Measurements from ENCODE around the gene ERICH3. TPM values are rescaled to one million over a fixed set of nuclear protein-coding genes. Genes with fewer than 3 reads are reported as not detected.

The ERICH3 gene
- total RNA-seq, 1 donor from 2014 or later = not detected

DNA sequence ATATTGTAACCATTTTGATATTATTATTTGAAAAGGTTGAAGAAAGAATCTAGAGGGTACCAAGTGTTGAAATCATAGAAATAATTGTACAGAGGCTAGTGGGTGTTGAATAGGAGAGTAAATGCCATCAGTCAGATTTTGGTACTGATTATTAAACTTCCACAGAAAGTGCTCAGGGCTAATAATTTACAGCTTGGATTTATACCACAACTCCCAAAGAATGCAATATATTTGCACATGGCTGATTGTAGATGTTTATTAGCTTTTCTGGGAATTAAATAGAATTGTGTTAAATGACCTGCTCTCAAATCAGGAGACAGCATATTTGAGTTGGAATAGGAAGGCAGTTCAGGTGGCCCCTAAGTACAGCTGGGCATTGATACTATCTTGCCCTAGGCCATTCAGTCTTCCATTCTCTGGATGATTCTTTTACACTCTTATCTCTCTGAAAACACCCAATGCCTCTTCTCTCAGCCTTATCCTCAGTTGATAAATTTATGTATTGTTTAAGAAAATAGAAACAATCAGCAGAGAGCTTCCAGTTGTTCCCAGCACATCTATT lies 63.7 kb downstream of the ERICH3 start:
- no peaks in the 10 kb centered on the region for H4K20me1 ChIP-seq (ENCODE audit: low read depth)
- H3K9ac ChIP-seq = no peak overlapping the region
- no peak overlapping the region for H3K27ac ChIP-seq
- H2AFZ ChIP-seq (replicated peaks) = no peak overlapping the region
- no peaks in the 10 kb centered on the region for H3K27me3 Mint-ChIP-seq (ENCODE audit: insufficient read depth, low read depth)
- TF ChIP-seq EZH2phosphoT487 (IDR thresholded peaks at IDR 0.05) (no peak), EZH2 (IDR thresholded peaks at IDR 0.05) (no peak)
- TF ChIP-seq, protein P1, sequence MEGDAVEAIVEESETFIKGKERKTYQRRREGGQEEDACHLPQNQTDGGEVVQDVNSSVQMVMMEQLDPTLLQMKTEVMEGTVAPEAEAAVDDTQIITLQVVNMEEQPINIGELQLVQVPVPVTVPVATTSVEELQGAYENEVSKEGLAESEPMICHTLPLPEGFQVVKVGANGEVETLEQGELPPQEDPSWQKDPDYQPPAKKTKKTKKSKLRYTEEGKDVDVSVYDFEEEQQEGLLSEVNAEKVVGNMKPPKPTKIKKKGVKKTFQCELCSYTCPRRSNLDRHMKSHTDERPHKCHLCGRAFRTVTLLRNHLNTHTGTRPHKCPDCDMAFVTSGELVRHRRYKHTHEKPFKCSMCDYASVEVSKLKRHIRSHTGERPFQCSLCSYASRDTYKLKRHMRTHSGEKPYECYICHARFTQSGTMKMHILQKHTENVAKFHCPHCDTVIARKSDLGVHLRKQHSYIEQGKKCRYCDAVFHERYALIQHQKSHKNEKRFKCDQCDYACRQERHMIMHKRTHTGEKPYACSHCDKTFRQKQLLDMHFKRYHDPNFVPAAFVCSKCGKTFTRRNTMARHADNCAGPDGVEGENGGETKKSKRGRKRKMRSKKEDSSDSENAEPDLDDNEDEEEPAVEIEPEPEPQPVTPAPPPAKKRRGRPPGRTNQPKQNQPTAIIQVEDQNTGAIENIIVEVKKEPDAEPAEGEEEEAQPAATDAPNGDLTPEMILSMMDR (IDR thresholded peaks at IDR 0.05) = no peak
- H3K4me3 ChIP-seq = no peak overlapping the region
- H3K4me1 Mint-ChIP-seq = no peaks in the 10 kb centered on the region
- no peaks in the 10 kb centered on the region for H3K4me1 ChIP-seq
- H3K36me3 Mint-ChIP-seq = no peaks in the 10 kb centered on the region
- no peaks in the 10 kb centered on the region for H3K79me2 ChIP-seq (ENCODE audit: low read depth)
- H3K4me2 ChIP-seq = no peak overlapping the region
- H3F3A ChIP-seq (ENCODE audit: low read depth) = no peaks in the 10 kb centered on the region
- no peak for DNase-seq (ENCODE audit: low spot score)
- peaks cover 5% of the 10 kb centered on the region for H3K9me3 Mint-ChIP-seq
- H3K27me3 ChIP-seq = no peaks in the 10 kb centered on the region
- no peak overlapping the region for H3K27ac Mint-ChIP-seq
- H3K36me3 ChIP-seq = no peaks in the 10 kb centered on the region
- no peaks in the 10 kb centered on the region for H3K9me3 ChIP-seq (ENCODE audit: low read depth)
- no peak overlapping the region for H3K4me3 Mint-ChIP-seq

DNA sequence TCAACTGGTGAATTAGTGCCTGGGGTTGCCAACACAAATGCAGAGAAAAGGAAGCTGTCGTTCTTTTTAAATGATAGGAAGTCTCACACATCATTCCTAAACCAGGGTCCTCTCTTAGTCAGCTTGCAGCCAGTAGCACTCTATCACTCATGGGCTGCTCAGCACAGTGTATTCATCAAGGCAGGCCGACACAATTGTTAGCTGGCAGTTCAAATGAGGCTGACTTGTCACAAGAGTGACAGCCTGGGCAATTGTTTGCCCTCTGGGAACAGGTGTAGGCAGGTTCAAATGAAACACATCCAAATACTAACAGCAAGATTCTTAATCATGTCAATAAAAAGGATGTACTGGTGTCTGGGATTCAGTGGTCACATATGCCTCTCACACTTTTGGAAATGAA lies 76.9 kb downstream of the ERICH3 start:
- Histone ChIP-seq H4K20me1 (ENCODE audit: low read depth) (no peaks in the 10 kb centered on the region), H3K9ac (no peak overlapping the region), H3K27me3 (no peaks in the 10 kb centered on the region), H3F3A (ENCODE audit: low read depth) (no peaks in the 10 kb centered on the region), H3K27ac (no peak overlapping the region), H3K4me3 (no peak overlapping the region), H3K4me1 (peaks cover 3% of the 10 kb centered on the region), H3K4me2 (no peak overlapping the region), H3K79me2 (ENCODE audit: low read depth) (no peaks in the 10 kb centered on the region), H2AFZ (replicated peaks) (no peak overlapping the region), H3K36me3 (no peaks in the 10 kb centered on the region), H3K9me3 (ENCODE audit: low read depth) (no peaks in the 10 kb centered on the region)
- Mint-ChIP-seq H3K9me3 (no peaks in the 10 kb centered on the region), H3K4me1 (peaks cover 3% of the 10 kb centered on the region), H3K27me3 (ENCODE audit: insufficient read depth, low read depth) (no peaks in the 10 kb centered on the region), H3K36me3 (no peaks in the 10 kb centered on the region), H3K4me3 (no peak overlapping the region), H3K27ac (no peak overlapping the region)
- TF ChIP-seq, protein P1 (IDR thresholded peaks at IDR 0.05) = no peak
- no peak for TF ChIP-seq EZH2 (IDR thresholded peaks at IDR 0.05)
- TF ChIP-seq EZH2phosphoT487 (IDR thresholded peaks at IDR 0.05) = no peak
- DNase-seq (ENCODE audit: low spot score) = peak; percentile 34

DNA sequence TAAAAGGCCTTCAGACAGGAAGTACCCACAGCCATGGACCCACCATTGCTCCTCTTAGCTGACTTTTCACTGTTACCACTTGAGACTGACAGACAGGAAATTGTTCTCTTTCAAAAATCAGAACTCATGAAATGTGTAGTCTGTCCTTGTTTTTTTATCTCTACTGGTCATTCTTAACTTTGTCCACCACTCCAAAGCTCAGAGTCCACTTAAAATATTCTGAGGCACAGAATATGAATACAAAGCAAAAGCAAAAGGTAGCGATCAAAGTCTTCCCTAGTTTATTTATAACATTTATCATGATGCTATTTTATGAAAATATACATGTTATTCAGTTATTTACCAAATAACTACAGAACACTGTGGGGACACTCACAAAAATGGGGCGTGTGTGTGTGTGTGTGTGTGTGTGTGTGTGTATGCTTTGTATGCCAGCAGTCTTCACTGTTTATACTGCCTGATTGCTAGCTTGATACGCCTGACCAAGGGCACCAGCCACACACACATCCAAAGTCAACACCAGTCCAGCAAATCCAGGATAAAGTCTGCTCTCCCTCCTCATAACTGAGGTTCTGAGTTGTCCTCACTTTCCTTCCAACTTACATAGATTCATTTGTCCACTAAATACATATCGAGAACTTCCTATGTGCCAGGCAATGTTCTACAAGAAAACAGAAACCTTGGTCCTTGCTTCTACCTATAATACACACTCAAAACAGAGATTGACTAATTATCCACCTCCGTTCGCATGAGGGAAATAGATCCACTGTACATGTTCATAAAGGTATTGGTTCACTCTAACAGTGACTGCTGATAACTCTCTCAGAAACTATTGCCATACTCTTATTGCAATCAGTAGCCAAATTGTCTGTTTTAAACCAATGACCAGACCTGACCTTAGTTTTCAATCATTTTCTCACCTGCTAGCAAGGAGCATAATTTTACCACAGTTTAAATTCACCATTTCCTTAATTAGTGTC lies 79.4 kb downstream of the ERICH3 start:
- H3K27ac Mint-ChIP-seq = no peak overlapping the region
- peaks cover 3% of the 10 kb centered on the region for H3K4me1 Mint-ChIP-seq
- no peaks in the 10 kb centered on the region for H3K27me3 ChIP-seq

More for the DNA sequence above, 79.4 kb downstream of the ERICH3 start:
- H3K4me3 ChIP-seq = no peak overlapping the region
- Mint-ChIP-seq H3K9me3 (no peaks in the 10 kb centered on the region), H3K27me3 (ENCODE audit: insufficient read depth, low read depth) (no peaks in the 10 kb centered on the region), H3K36me3 (no peaks in the 10 kb centered on the region), H3K4me3 (no peak overlapping the region)
- no peak overlapping the region for H3K27ac ChIP-seq
- H3K9me3 ChIP-seq (ENCODE audit: low read depth) = no peaks in the 10 kb centered on the region
- no peak overlapping the region for H3K4me2 ChIP-seq
- H2AFZ ChIP-seq (replicated peaks) = no peak overlapping the region
- H3K79me2 ChIP-seq (ENCODE audit: low read depth) = no peaks in the 10 kb centered on the region
- no peak for DNase-seq (ENCODE audit: low spot score)
- H3K4me1 ChIP-seq = peaks cover 3% of the 10 kb centered on the region
- no peaks in the 10 kb centered on the region for H3K36me3 ChIP-seq
- H3F3A ChIP-seq (ENCODE audit: low read depth) = no peaks in the 10 kb centered on the region
- TF ChIP-seq EZH2 (IDR thresholded peaks at IDR 0.05) (no peak), EZH2phosphoT487 (IDR thresholded peaks at IDR 0.05) (no peak)
- TF ChIP-seq, protein P1 (IDR thresholded peaks at IDR 0.05) = no peak
- no peak overlapping the region for H3K9ac ChIP-seq
- H4K20me1 ChIP-seq (ENCODE audit: low read depth) = no peaks in the 10 kb centered on the region

Measured in neural progenitor cell (in vitro differentiated cells).